GM21825 (cell line): ENCODE results near the gene GATA5.

Experiments
- ATAC-seq: cut with Tn5 transposase; IDR thresholded peaks from one replicate; pipeline ENCODE4 v1.9.1; 2021; ENCODE audit warnings: mild to moderate bottlenecking, moderate library complexity; ENCODE audit not compliant: unreplicated experiment

GATA5 gene

GRCh38 chr20:62475772-62476055, at the start of gene GATA5:
Gene GATA5, minus strand, starts transcription at chr20:62475995. Its CDS starts 474 bp downstream, at chr20:62475521.
- ATAC-seq: no peak

- ATAC-seq: no peak
Measured at GRCh38 chr20:62525014-62525413, 49.2 kb upstream of the GATA5 start.

DNA sequence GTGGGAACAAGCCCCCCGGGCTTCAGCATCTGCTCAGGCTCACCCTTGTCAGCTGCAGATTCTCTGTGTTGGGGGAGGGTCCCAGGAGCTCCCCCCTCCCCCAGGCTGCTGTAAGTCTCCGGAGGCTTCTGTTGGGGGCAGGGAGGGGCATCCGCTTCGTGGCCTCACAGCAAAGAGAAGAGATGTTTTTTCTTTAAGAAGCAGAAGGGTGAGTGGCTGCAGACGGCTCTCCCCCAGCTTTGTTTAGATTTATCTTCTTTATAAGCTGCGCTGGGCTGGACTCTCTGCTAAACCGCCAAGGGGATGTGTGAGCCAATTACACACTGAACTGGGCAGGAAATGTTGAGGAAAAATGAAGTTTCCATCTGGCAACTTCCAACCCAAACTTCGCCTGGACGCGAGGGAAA, 48.7 kb upstream of the GATA5 start:
- no peak for ATAC-seq

- ATAC-seq: no peak
Measured at GRCh38 chr20:62523473-62524203, 47.8 kb upstream of the GATA5 start.

GRCh38 chr20:62522748-62523396, 47.1 kb upstream of the GATA5 start:
- ATAC-seq: no peak

- no peak for ATAC-seq
Measured at GRCh38 chr20:62519826-62520225, 44.0 kb upstream of the GATA5 start.

GRCh38 chr20:62518911-62519310, 43.1 kb upstream of the GATA5 start:
- ATAC-seq: no peak

- no peak for ATAC-seq
Measured at GRCh38 chr20:62517901-62518610, 42.3 kb upstream of the GATA5 start.

- ATAC-seq: no peak
Measured at GRCh38 chr20:62517168-62517567, 41.4 kb upstream of the GATA5 start.

- no peak for ATAC-seq
Measured at GRCh38 chr20:62516338-62516737, 40.5 kb upstream of the GATA5 start.

- ATAC-seq: no peak
Measured at GRCh38 chr20:62515826-62516225, 40.0 kb upstream of the GATA5 start.

- ATAC-seq: no peak
Measured at GRCh38 chr20:62515280-62515679, 39.5 kb upstream of the GATA5 start.

DNA sequence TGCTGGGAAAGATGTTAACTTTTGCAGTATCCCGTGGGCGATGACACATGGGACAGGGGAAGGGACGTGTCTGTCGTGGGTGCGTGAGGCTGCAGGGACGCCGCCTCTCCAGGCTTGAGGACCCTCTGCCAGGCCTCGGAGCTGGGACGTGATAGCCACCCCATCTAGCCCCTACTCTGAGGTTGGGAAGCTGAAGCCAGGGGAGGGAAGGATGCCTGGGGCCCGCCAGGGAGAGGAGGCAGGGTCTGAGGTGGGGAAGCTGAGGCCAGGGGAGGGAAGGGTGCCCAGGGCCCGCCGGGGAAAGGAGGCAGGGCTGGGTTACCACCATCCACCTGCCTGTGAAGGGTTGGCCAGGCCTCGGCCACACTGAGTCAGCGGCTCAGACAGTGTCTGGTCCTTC, 38.2 kb upstream of the GATA5 start:
- no peak for ATAC-seq

GRCh38 chr20:62511915-62512610, 36.3 kb upstream of the GATA5 start:
- no peak for ATAC-seq

DNA sequence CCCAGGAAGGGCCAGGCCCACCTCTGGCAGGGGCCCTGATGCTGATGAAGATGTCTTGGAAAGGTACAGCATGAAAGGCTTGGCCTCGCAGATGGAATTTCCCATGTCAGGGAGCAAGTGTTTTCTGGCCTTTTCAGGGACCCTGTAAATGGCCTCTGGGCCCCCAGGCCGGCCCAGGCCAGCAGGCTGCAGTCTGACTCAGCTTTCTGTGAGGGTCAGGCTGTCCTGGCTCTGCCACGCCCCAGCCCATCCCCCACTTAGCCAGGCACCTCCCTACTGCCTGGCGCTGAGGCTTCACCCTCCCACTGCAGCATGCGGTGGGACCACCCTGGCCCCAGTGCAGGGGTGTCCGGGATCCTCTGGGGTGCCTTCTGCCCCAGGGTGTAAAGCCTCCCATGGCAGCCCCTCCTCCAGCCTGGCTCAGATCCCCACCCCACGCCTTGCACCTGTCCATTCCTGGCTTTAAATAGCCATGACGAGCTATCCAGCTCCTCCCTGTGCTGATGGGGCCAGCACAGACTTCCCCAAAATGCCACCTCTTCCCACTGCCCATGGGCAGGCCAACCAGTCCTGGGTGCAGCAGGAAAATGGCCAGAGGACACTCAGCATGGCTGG, 35.6 kb upstream of the GATA5 start:
- no peak for ATAC-seq

DNA sequence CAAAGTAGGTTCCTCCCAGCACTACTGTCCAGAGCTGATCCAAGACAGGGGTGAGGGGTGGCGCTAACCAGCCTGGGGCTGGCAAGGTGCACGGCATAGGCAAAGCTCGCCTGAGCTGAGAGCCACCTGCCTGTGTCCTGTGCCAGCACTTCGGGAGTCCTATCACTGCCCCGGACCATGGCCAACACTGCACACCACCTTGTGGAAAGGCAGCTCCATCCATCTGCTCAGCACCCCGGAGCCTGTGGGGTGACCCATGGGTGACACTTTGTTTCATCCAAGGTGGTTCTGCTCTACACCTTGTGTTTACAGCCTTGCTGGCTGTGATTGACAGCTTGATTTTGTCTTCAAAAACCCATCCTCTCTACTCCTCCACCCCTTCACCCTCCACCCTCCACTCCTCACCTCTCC, 32.9 kb upstream of the GATA5 start:
- no peak for ATAC-seq

DNA sequence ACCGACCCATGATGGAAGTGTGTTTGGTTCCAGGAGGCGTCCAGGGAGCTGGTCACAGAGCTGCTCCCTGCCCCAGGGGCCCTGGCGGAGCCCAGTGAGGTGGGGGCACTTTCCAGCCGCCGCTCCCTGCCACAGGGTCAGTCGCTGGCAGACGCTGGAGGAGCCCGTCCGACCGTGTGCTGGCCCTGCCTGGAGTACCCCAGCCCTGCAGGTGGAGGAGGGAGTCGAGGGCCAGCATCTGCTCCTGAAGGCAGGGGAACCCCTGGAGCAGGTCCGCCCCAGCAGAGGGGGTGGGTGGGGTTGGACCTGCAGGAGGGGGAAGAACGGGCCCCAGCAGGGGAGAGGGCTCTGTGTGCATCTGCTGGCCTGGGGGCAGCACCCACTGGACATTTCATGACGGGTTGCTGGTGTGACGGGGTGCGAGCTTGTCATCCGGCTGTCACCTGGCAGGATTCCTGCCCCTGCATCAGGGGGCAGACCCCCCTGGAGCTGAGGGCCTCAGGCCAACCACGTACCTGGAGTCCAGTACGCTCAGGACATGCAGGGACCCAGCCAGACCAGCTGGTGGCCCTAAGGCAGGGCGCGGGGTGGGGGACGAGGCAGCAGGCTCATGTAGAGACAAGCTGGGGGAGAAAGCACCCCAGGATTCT, 32.3 kb upstream of the GATA5 start:
- ATAC-seq: no peak

DNA sequence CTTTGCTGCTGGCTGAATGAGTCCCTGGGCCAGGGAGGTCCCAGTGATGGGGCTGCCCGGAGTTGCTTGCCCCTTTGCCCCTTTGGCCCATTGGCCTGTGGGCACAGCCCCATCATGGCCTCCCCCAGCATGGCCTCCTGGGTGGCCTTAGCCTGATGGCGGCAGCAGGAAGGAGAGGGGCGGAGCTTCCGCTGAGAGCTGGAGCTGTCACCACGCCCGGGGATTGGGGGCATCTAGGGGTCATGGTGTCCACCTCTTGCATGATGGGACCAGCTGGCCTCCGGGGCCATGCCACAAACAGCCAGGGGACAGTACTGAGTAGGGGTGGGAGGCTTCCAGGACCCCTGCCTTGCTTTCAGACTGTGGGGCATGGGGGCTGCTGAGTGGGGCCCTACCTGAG, 31.5 kb upstream of the GATA5 start:
- no peak for ATAC-seq

GRCh38 chr20:62506791-62507190, 31.0 kb upstream of the GATA5 start:
- ATAC-seq: no peak

GRCh38 chr20:62506087-62506486, 30.3 kb upstream of the GATA5 start:
- ATAC-seq: no peak
